Lung (tissue), 12 donors: ENCODE results near the gene THADA. TPM values are rescaled to one million over a fixed set of nuclear protein-coding genes. Genes with fewer than 3 reads are reported as not detected.

ENCODE experiments used
- ATAC-seq: fragments of 200-7000 bp; cut with Tn5 transposase; one replicate; pipeline ENCODE4 v1.9.1; 2020; ENCODE audit warnings: moderate number of reproducible peaks; ENCODE audit not compliant: insufficient read depth, low FRiP score
- DNase-seq, 3 donors: peaks; one replicate each; pipeline ENCODE4 v3.0.0-alpha.2; 2013 to 2017
- H3K27ac ChIP-seq, 2 donors: one replicate each; pipeline ENCODE4 v1.5.1; 2013; ENCODE audit warnings: mild to moderate bottlenecking in 2 of 2, moderate library complexity in 2 of 2, control low read depth in 1 of 2, inconsistent platforms in 1 of 2, low read depth in 1 of 2, low read length in 1 of 2
- H3K27me3 ChIP-seq, 3 donors: one replicate each; pipeline ENCODE4 v1.5.1; 2013; ENCODE audit warnings: low read length in 2 of 3; ENCODE audit not compliant: control insufficient read depth in 3 of 3, insufficient read depth in 3 of 3
- H3K36me3 ChIP-seq, 4 donors: one replicate each; pipeline ENCODE4 v1.5.1; 2013; ENCODE audit warnings: low read length in 4 of 4, mild to moderate bottlenecking in 1 of 4, moderate library complexity in 1 of 4; ENCODE audit not compliant: control insufficient read depth in 4 of 4, insufficient read depth in 4 of 4
- H3K4me1 ChIP-seq, 5 donors: one replicate each; pipeline ENCODE4 v1.5.1; 2013; ENCODE audit warnings: low read length in 5 of 5, mild to moderate bottlenecking in 2 of 5, moderate library complexity in 1 of 5; ENCODE audit not compliant: control insufficient read depth in 5 of 5, insufficient read depth in 5 of 5
- H3K4me3 ChIP-seq: one replicate; pipeline ENCODE4 v1.5.1; 2013; ENCODE audit warnings: mild to moderate bottlenecking, control low read depth, moderate library complexity
- H3K9ac ChIP-seq, 2 donors: one replicate each; pipeline ENCODE4 v1.5.1; 2013; ENCODE audit warnings: low read length in 2 of 2, control low read depth in 1 of 2; ENCODE audit not compliant: insufficient read depth in 1 of 2
- H3K9me3 ChIP-seq, 4 donors: one replicate each; pipeline ENCODE4 v1.5.1; 2013; ENCODE audit warnings: low read length in 3 of 4, mild to moderate bottlenecking in 1 of 4, moderate library complexity in 1 of 4; ENCODE audit not compliant: control insufficient read depth in 4 of 4, insufficient read depth in 3 of 4
- CTCF ChIP-seq: IDR thresholded peaks from 2 replicates; pipeline ENCODE4 v1.5.1; 2012; ENCODE audit warnings: mild to moderate bottlenecking; ENCODE audit errors: control extremely low read depth, extremely low read depth
- WGBS, 2 donors: extraction: QIAGEN DNeasy Blood & Tissue Kit; methylation state at CpG; one replicate each; pipeline ENCODE4 v1.1.7; 2013; 5-methylcytosine and 5-hydroxymethylcytosine counted together
- polyA plus RNA-seq, 2 donors: library from polyadenylated mRNA; stranded (reverse); fragments of 200-250 nt; gene quantifications; one replicate each; pipeline ENCODE4 v1.2.1, GENCODE V29; 2013
- total RNA-seq, 2 donors: library from RNA; depleted of rRNA in 1 of 2; stranded (reverse); fragments of >200 nt in 1 of 2; gene quantifications; one replicate each; pipeline ENCODE4 v1.2.1, GENCODE V29; 2014 to 2021
- donor health status: control.
- donor health status: control.
- donor health status: Bipolar disorder and iron deficiency.
- donor health status: healthy.
- donor health status: DM: yes; HTN: yes; CAD: no.

THADA gene
- total and polyA plus RNA-seq, 4 donors: 11.3 to 72.5 (median 25.2) TPM

GRCh38 chr2:43250015-43250414, 345.8 kb downstream of the THADA start:
- no peak overlapping the region for H3K27ac ChIP-seq
- H3K4me1 ChIP-seq: peaks cover 2 to 17% (median 12%) of the 10 kb centered on the region in 5 donors
- WGBS, 2 donors: 99 to 100% methylated on average over 2 of the region's 2 CpGs
- peaks cover 0 to 6% (median 0%) of the 10 kb centered on the region in 4 donors for H3K36me3 ChIP-seq
- no peak overlapping the region for H3K9ac ChIP-seq
- no peak for DNase-seq
- no peak for TF ChIP-seq CTCF
- H3K4me3 ChIP-seq: no peak overlapping the region
- no peaks in the 10 kb centered on the region for H3K9me3 ChIP-seq
- no peak for ATAC-seq
- no peaks in the 10 kb centered on the region for H3K27me3 ChIP-seq

- Histone ChIP-seq H3K27ac (no peak overlapping the region), H3K27me3 (no peaks in the 10 kb centered on the region), H3K36me3 (peaks cover 0 to 13% (median 2%) of the 10 kb centered on the region in 4 donors), H3K9me3 (peaks cover 0 to 3% (median 0%) of the 10 kb centered on the region in 4 donors), H3K9ac (no peak overlapping the region), H3K4me1 (peaks cover 6 to 12% (median 11%) of the 10 kb centered on the region in 5 donors), H3K4me3 (no peak overlapping the region)
- no peak for TF ChIP-seq CTCF
- no peak for ATAC-seq
- 92 to 95% methylated on average over 7 of the region's 7 CpGs for WGBS, 2 donors
- DNase-seq: no peak
Observed at GRCh38 chr2:43248621-43249020, 347.2 kb downstream of the THADA start.

GRCh38 chr2:43246641-43247040, 349.2 kb downstream of the THADA start:
- no peak overlapping the region for H3K27ac ChIP-seq

More at GRCh38 chr2:43246641-43247040, 349.2 kb downstream of the THADA start:
- Histone ChIP-seq H3K27me3 (no peaks in the 10 kb centered on the region), H3K4me1 (peaks cover 6 to 11% (median 10%) of the 10 kb centered on the region in 5 donors), H3K4me3 (no peak overlapping the region), H3K9me3 (peaks cover 0 to 3% (median 0%) of the 10 kb centered on the region in 4 donors), H3K36me3 (peaks cover 0 to 12% (median 2%) of the 10 kb centered on the region in 4 donors), H3K9ac (no peak overlapping the region)
- DNase-seq (no peak), ATAC-seq (no peak)
- WGBS, 2 donors: 97% methylated on average over 3 of the region's 3 CpGs
- TF ChIP-seq CTCF: no peak
